HUES48 (cell line): ENCODE measurements around the gene LRP4.

Experiments used
- H3K27ac ChIP-seq: one replicate; pipeline ENCODE4 v1.7.0; 2013; ENCODE audit warnings: low read depth, low read length, inconsistent platforms
- H3K27me3 ChIP-seq: 2 replicates; pipeline ENCODE4 v1.6.1; 2013; ENCODE audit warnings: mild to moderate bottlenecking, low read length; ENCODE audit not compliant: control insufficient read depth, insufficient read depth
- H3K36me3 ChIP-seq: 2 replicates; pipeline ENCODE4 v1.6.1; 2013; ENCODE audit warnings: low read length; ENCODE audit not compliant: control insufficient read depth, insufficient read depth
- H3K4me1 ChIP-seq: 2 replicates; pipeline ENCODE4 v1.6.1; 2013; ENCODE audit warnings: mild to moderate bottlenecking, low read length; ENCODE audit not compliant: control insufficient read depth, insufficient read depth
- H3K4me3 ChIP-seq: 2 replicates; pipeline ENCODE4 v1.5.1; 2013; ENCODE audit warnings: mild to moderate bottlenecking, low read depth, low read length
- H3K9ac ChIP-seq: 2 replicates; pipeline ENCODE4 v1.6.1; 2013; ENCODE audit warnings: mild to moderate bottlenecking, low read depth, low read length, moderate library complexity
- H3K9me3 ChIP-seq: 2 replicates; pipeline ENCODE4 v1.6.1; 2013; ENCODE audit warnings: low read length; ENCODE audit not compliant: control insufficient read depth, insufficient read depth

The LRP4 gene

GRCh38 chr11:46845740-46846509, 72.4 kb downstream of the LRP4 start, which contains the start of gene CKAP5:
CKAP5 (minus strand) TSS chr11:46846280; CDS start chr11:46821231, 25,049 bp downstream.
- H3K27ac ChIP-seq = peak within 1 kb of the TSS; percentile 73
- H3K36me3 ChIP-seq = no peaks in the 10 kb centered on the region
- no peaks in the 10 kb centered on the region; the same call in 1 of the 2 replicates for H3K27me3 ChIP-seq
- peaks cover 7% of the 10 kb centered on the region; the same call in 1 of the 2 replicates for H3K9me3 ChIP-seq
- peak within 1 kb of the TSS; percentile 71 for H3K9ac ChIP-seq
- peaks cover 4% of the 10 kb centered on the region; the same call in 1 of the 2 replicates for H3K4me1 ChIP-seq
- H3K4me3 ChIP-seq = peak within 1 kb of the TSS; percentile 89

DNA sequence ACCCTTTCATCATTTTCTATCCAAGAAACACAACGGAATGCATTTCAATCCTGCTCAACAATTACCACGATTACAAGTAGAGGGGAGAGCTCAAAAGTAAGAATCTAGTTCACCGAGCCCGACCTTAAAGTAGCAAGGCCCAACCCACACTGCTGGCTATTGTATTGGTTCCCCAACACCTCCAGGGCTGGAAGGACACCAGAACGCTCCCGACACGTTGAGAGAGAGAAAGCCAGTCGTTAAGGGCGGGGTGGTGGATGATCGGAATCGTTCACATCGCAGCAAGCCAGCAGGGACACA, 73.0 kb downstream of the LRP4 start:
- Histone ChIP-seq H3K9me3 (peaks cover 3% of the 10 kb centered on the region; the same call in 1 of the 2 replicates), H3K36me3 (no peaks in the 10 kb centered on the region), H3K27ac (peak overlapping the region; percentile 73), H3K9ac (peak overlapping the region; percentile 71), H3K4me1 (peaks cover 4% of the 10 kb centered on the region; the same call in 1 of the 2 replicates), H3K4me3 (peak overlapping the region; percentile 89), H3K27me3 (no peaks in the 10 kb centered on the region; the same call in 1 of the 2 replicates)

- Histone ChIP-seq H3K9ac (no peak overlapping the region), H3K4me1 (peaks cover 10% of the 10 kb centered on the region), H3K27ac (no peak overlapping the region), H3K9me3 (no peaks in the 10 kb centered on the region), H3K4me3 (no peak overlapping the region), H3K27me3 (no peaks in the 10 kb centered on the region), H3K36me3 (no peaks in the 10 kb centered on the region)
Measured at GRCh38 chr11:46840116-46840515, 78.2 kb downstream of the LRP4 start.

- H3K27ac ChIP-seq = no peak overlapping the region
- no peaks in the 10 kb centered on the region for H3K36me3 ChIP-seq
- no peaks in the 10 kb centered on the region for H3K27me3 ChIP-seq
- no peak overlapping the region for H3K9ac ChIP-seq
- H3K4me1 ChIP-seq = peaks cover 10% of the 10 kb centered on the region
- H3K4me3 ChIP-seq = no peak overlapping the region
- H3K9me3 ChIP-seq = no peaks in the 10 kb centered on the region
Measured at GRCh38 chr11:46838501-46838900, 79.8 kb downstream of the LRP4 start.

DNA sequence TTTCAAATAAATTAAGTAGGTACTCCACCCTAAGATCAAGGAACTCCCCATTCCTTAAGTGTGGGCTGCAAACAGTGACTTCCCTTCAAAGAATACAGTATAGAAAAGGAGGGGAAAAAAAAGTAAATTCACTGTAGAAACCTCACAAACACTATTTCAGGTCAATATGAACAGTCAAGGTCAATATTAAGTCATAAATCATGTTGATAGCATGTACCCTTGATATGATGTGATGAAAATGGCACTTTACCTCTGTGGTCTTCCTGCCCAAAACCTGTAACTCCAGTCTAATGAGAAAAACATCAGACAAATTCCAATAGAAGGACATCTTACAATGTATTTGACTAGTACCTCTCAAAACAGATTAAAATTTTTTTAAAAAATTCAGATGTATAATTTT, 80.5 kb downstream of the LRP4 start:
- no peaks in the 10 kb centered on the region for H3K9me3 ChIP-seq
- no peak overlapping the region for H3K9ac ChIP-seq
- H3K4me3 ChIP-seq = no peak overlapping the region
- H3K27ac ChIP-seq = no peak overlapping the region
- peaks cover 10% of the 10 kb centered on the region for H3K4me1 ChIP-seq
- no peaks in the 10 kb centered on the region for H3K36me3 ChIP-seq
- no peaks in the 10 kb centered on the region for H3K27me3 ChIP-seq

GRCh38 chr11:46836870-46837269, 81.5 kb downstream of the LRP4 start:
- H3K36me3 ChIP-seq = no peaks in the 10 kb centered on the region
- H3K4me3 ChIP-seq = no peak overlapping the region

DNA sequence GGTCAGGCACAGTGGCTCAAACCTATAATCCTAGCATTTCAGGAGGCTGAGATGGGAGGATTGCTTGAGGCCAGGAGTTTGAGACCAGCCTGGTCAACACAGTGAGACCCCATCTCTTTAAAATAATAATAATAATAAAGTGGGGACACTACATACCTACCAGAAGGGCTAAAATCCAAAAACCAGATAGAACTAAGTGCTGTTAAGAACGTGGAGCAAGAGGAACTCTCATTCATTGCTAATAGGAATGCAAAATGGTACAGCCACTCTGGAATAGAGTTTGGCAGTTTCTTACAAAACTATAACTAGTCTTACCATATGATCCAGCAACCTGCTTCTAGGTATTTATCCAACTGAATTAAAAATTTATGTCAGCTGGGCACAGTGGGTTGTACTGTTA, 81.9 kb downstream of the LRP4 start:
- Histone ChIP-seq H3K27ac (no peak overlapping the region), H3K36me3 (no peaks in the 10 kb centered on the region), H3K9me3 (no peaks in the 10 kb centered on the region), H3K4me3 (no peak overlapping the region), H3K27me3 (no peaks in the 10 kb centered on the region), H3K9ac (no peak overlapping the region), H3K4me1 (peaks cover 10% of the 10 kb centered on the region)

More at GRCh38 chr11:46836870-46837269, 81.5 kb downstream of the LRP4 start:
- H3K27ac ChIP-seq = no peak overlapping the region
- H3K4me1 ChIP-seq = peaks cover 10% of the 10 kb centered on the region
- no peak overlapping the region for H3K9ac ChIP-seq
- H3K27me3 ChIP-seq = no peaks in the 10 kb centered on the region
- no peaks in the 10 kb centered on the region for H3K9me3 ChIP-seq

DNA sequence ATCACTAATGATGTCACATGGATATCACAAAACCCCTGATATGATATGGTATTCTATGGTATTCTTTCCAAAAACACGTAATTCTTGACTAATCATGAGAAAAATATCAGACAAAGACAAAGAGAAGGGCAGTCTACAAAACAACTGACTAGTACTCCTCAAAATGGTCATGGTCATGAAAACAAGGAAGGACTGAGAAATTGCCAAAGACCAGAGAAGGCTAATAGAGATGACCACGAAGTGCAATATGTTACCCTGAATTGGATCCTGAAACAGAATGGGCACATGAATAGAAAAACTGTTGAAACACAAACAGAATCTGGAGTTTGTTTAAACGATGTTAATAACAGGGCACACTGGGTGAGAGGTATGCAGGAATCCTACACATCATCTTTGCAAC, 82.5 kb downstream of the LRP4 start:
- Histone ChIP-seq H3K9ac (no peak overlapping the region), H3K36me3 (no peaks in the 10 kb centered on the region), H3K27me3 (no peaks in the 10 kb centered on the region), H3K9me3 (no peaks in the 10 kb centered on the region), H3K4me1 (peaks cover 10% of the 10 kb centered on the region), H3K27ac (no peak overlapping the region), H3K4me3 (peak overlapping the region; percentile 31)

- Histone ChIP-seq H3K9me3 (no peaks in the 10 kb centered on the region), H3K36me3 (no peaks in the 10 kb centered on the region), H3K4me1 (peaks cover 10% of the 10 kb centered on the region), H3K27ac (no peak overlapping the region), H3K27me3 (no peaks in the 10 kb centered on the region), H3K9ac (no peak overlapping the region), H3K4me3 (no peak overlapping the region)
Measured at GRCh38 chr11:46834821-46835220, 83.5 kb downstream of the LRP4 start.

- H3K36me3 ChIP-seq = no peaks in the 10 kb centered on the region
- no peaks in the 10 kb centered on the region for H3K27me3 ChIP-seq
- H3K4me3 ChIP-seq = no peak overlapping the region
- no peak overlapping the region for H3K27ac ChIP-seq
- peaks cover 16% of the 10 kb centered on the region for H3K4me1 ChIP-seq
- no peaks in the 10 kb centered on the region for H3K9me3 ChIP-seq
- no peak overlapping the region for H3K9ac ChIP-seq
Measured at GRCh38 chr11:46832511-46833214, 85.7 kb downstream of the LRP4 start.

DNA sequence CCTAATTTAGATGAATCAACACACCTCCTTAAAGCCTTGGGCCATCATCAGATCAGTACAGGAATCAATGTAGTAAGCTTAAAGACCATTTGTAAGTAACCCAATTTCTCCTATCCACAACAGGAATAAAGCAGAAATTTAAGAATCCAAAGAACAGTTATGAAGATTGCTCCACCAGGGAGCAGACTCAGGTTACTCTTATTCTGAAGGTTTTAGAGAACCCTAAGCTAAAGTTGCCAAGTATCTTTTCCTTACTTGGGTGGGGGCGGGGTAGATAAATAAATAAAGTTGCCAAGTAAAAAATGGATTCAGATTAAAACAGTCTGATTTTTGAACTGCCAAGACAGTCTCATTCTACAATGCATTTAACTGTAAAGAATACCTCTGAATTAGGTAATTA, 90.4 kb downstream of the LRP4 start:
- H3K9me3 ChIP-seq = no peaks in the 10 kb centered on the region
- H3K36me3 ChIP-seq = no peaks in the 10 kb centered on the region
- H3K27ac ChIP-seq = no peak overlapping the region
- H3K4me3 ChIP-seq = no peak overlapping the region
- no peaks in the 10 kb centered on the region for H3K27me3 ChIP-seq
- no peak overlapping the region for H3K9ac ChIP-seq
- H3K4me1 ChIP-seq = peaks cover 16% of the 10 kb centered on the region
